Endothelial cell of umbilical vein (primary cell): ENCODE data around the gene TLR9. TPM values are rescaled to one million over a fixed set of nuclear protein-coding genes. Genes with fewer than 3 reads are reported as not detected.

Source experiments
- BruUV-seq: library from RNA; stranded (reverse); fragments of 400-500 nt; replicated peaks from 2 replicates; lab custom pipeline; 2021; lab: Mats Ljungman, UMichigan
- CTCF ChIA-PET: fragments of 300-600, 350-600 bp; sonication (Branson Sonifier 250); formaldehyde crosslinking; loops from one replicate; lab custom pipeline; 2021; ENCODE audit warnings: antibody characterized with exemption, inconsistent platforms; lab: Charles Lee
- POLR2A ChIA-PET: fragments of 300-600, 350-600 bp; sonication (Branson Sonifier 250); formaldehyde crosslinking; loops from one replicate; lab custom pipeline; 2021; ENCODE audit warnings: antibody characterized with exemption, inconsistent platforms; lab: Charles Lee
- DNase-seq: peaks from one replicate; pipeline ENCODE4 v3.0.0-alpha.2; 2011; ENCODE audit warnings: low read depth, low spot score
- FAIRE-seq: peaks from 2 replicates; lab custom pipeline; 2011; peaks lifted over from hg19 to GRCh38; lab: Jason Lieb, UNC
- H2AFZ ChIP-seq: 2 replicates; pipeline ENCODE4 v1.6.0; 2012; ENCODE audit warnings: low read depth, low read length, control low read depth, inconsistent platforms
- H3K27ac ChIP-seq: 2 replicates; pipeline ENCODE4 v1.5.1; 2011; ENCODE audit warnings: low read depth, mild to moderate bottlenecking, control low read depth, low read length, moderate library complexity; ENCODE audit not compliant: insufficient read depth
- H3K27me3 ChIP-seq, 2 experiments: 2 replicates each; pipeline versions ENCODE4 v1.6.0 to v1.6.1; 2011; ENCODE audit warnings: low read length in 2 of 2, mixed read lengths in 1 of 2; ENCODE audit not compliant: control insufficient read depth in 2 of 2, insufficient read depth in 2 of 2
- H3K36me3 ChIP-seq, 2 experiments: 2 replicates in 1 of 2; 3 replicates in 1 of 2; pipeline ENCODE4 v1.5.1; 2011; ENCODE audit warnings: low read length in 2 of 2, mild to moderate bottlenecking in 1 of 2, moderate library complexity in 1 of 2; ENCODE audit not compliant: control insufficient read depth in 2 of 2, insufficient read depth in 2 of 2; ENCODE audit errors: extremely low read depth in 1 of 2
- H3K4me1 ChIP-seq: 3 replicates; pipeline ENCODE4 v1.5.1; 2011; ENCODE audit warnings: mild to moderate bottlenecking, low read length; ENCODE audit not compliant: control insufficient read depth, insufficient read depth; ENCODE audit errors: extremely low read depth
- H3K4me2 ChIP-seq: 2 replicates; pipeline ENCODE4 v1.6.1; 2011; ENCODE audit warnings: low read length, control low read depth, mixed read lengths; ENCODE audit not compliant: insufficient read depth
- H3K4me3 ChIP-seq, 3 experiments: fragments of 200-600 bp in 1 of 3; sonication (generic), shearing (Covaris generic) in 1 of 3; replicated peaks in 1 of 3; 2 replicates each; pipeline ENCODE4 v1.5.1; 2011 to 2016; ENCODE audit warnings: control low read depth in 3 of 3, low read length in 3 of 3, mild to moderate bottlenecking in 2 of 3, inconsistent platforms in 1 of 3, low read depth in 1 of 3, moderate library complexity in 1 of 3; ENCODE audit not compliant: insufficient read depth in 1 of 3
- H3K79me2 ChIP-seq: 2 replicates; pipeline ENCODE4 v1.6.0; 2012; ENCODE audit warnings: low read length, inconsistent platforms; ENCODE audit not compliant: control insufficient read depth, insufficient read depth
- H3K9ac ChIP-seq: replicated peaks from 2 replicates; pipeline ENCODE3; 2011; ENCODE audit warnings: low read length, control low read depth; ENCODE audit not compliant: insufficient read depth; ENCODE audit errors: extremely low read depth
- H3K9me1 ChIP-seq: replicated peaks from 3 replicates; pipeline ENCODE4 v1.6.0; 2011; ENCODE audit warnings: mild to moderate bottlenecking, low read length; ENCODE audit not compliant: control insufficient read depth, insufficient read depth; ENCODE audit errors: extremely low read depth
- H3K9me3 ChIP-seq: replicated peaks from 2 replicates; pipeline ENCODE4 v1.5.1; 2012; ENCODE audit warnings: low read length, inconsistent platforms; ENCODE audit not compliant: control insufficient read depth, insufficient read depth
- H4K20me1 ChIP-seq: replicated peaks from 2 replicates; pipeline ENCODE3; 2011; ENCODE audit warnings: mild to moderate bottlenecking, low read length; ENCODE audit not compliant: control insufficient read depth, insufficient read depth; ENCODE audit errors: extremely low read depth
- EZH2 ChIP-seq: IDR thresholded peaks from 2 replicates; pipeline ENCODE4 v1.6.1; 2012; ENCODE audit warnings: borderline replicate concordance, low read depth, mild to moderate bottlenecking, moderate library complexity, low read length, inconsistent platforms; ENCODE audit not compliant: severe bottlenecking
- FOS ChIP-seq: IDR thresholded peaks from 2 replicates; pipeline ENCODE4 v1.6.1; 2011; ENCODE audit warnings: mild to moderate bottlenecking, low read length, moderate library complexity, borderline replicate concordance; ENCODE audit not compliant: insufficient read depth
- GATA2 ChIP-seq: IDR thresholded peaks from 2 replicates; pipeline ENCODE4 v1.7.0; 2011; ENCODE audit warnings: low read depth, mild to moderate bottlenecking, moderate library complexity, mixed read lengths, low read length; ENCODE audit not compliant: insufficient read length, insufficient read depth
- JUN ChIP-seq: IDR thresholded peaks from 2 replicates; pipeline ENCODE4 v1.6.1; 2011; ENCODE audit warnings: borderline replicate concordance, low read depth; ENCODE audit not compliant: insufficient read length, insufficient read depth
- MYC ChIP-seq: IDR thresholded peaks from one replicate; pipeline ENCODE4 v1.6.1; 2011; ENCODE audit warnings: mild to moderate bottlenecking, low read depth, low read length
- POLR2A ChIP-seq: IDR thresholded peaks from 2 replicates; pipeline ENCODE4 v1.6.1; 2012; ENCODE audit warnings: low read depth, mild to moderate bottlenecking, control low read depth, low read length
- POLR2AphosphoS5 ChIP-seq: IDR thresholded peaks from 2 replicates; pipeline ENCODE4 v1.6.1; 2012; ENCODE audit warnings: low read depth, mild to moderate bottlenecking, control low read depth, low read length, moderate library complexity; ENCODE audit not compliant: insufficient read depth
- dilution Hi-C: fragments of 300-500 bp; cut with MboI; formaldehyde crosslinking; loops from one replicate; pipeline ENCODE4 v1.15.0; 2019; ENCODE audit warnings: low sequenced_read_pairs; ENCODE audit not compliant: extremely low pct_ligation_motif_present
- intact Hi-C: fragments of 100-400 bp; cut with micrococcal nuclease; formaldehyde crosslinking; loops from one replicate; pipeline ENCODE4 v1.10.0; 2022
- microRNA counts: library from miRNA; unstranded; fragments of <30 nt; microRNA quantifications from one replicate; lab custom pipeline; 2016
- microRNA-seq: library from miRNA; unstranded; fragments of <30 nt; microRNA quantifications from one replicate; pipeline ENCODE4 v1.2.0, GENCODE V29; 2021; ENCODE audit warnings: borderline number of aligned reads, borderline replicate concordance
- polyA plus RNA-seq, 4 experiments: library from polyadenylated mRNA; depleted of rRNA in 3 of 4; stranded (reverse) in 3 of 4; unstranded in 1 of 4; fragments of >200 nt; gene quantifications; 2 replicates each; pipeline versions ENCODE4 v1.2.1 to v1.2.3, GENCODE V29; 2011 to 2012; ENCODE audit warnings: missing spikeins in 1 of 4
- small RNA-seq: library from RNA; depleted of rRNA; stranded (forward); fragments of <200 nt; gene quantifications from one replicate; pipeline ENCODE3, GENCODE V24; 2012; ENCODE audit warnings: low replicate concordance, low read depth; ENCODE audit not compliant: insufficient read depth, insufficient read length
- total RNA-seq: library from RNA; stranded (reverse); gene quantifications from 2 replicates; pipeline ENCODE4 v1.2.3, GENCODE V29; 2021
- TF ChIP-seq, protein P1 (sequence below), 2 donors: IDR thresholded peaks; 1 replicate in 1 of 2; 2 replicates in 1 of 2; pipeline ENCODE4 v1.5.1; 2011; ENCODE audit warnings: low read length in 2 of 2, mild to moderate bottlenecking in 2 of 2, moderate library complexity in 2 of 2, control low read depth in 1 of 2, inconsistent platforms in 1 of 2, low read depth in 1 of 2; ENCODE audit not compliant: insufficient read depth in 1 of 2; ENCODE audit errors: extremely low read depth in 1 of 2
- TF ChIP-seq, protein P2 (sequence below): IDR thresholded peaks from 2 replicates; pipeline ENCODE4 v1.6.1; 2011; ENCODE audit not compliant: insufficient read depth, insufficient read length

Gene TLR9
- total and polyA plus RNA-seq, 2 donors (not counting 3 experiments of a cell fraction or from before 2014, with no cell fraction given): not detected

DNA sequence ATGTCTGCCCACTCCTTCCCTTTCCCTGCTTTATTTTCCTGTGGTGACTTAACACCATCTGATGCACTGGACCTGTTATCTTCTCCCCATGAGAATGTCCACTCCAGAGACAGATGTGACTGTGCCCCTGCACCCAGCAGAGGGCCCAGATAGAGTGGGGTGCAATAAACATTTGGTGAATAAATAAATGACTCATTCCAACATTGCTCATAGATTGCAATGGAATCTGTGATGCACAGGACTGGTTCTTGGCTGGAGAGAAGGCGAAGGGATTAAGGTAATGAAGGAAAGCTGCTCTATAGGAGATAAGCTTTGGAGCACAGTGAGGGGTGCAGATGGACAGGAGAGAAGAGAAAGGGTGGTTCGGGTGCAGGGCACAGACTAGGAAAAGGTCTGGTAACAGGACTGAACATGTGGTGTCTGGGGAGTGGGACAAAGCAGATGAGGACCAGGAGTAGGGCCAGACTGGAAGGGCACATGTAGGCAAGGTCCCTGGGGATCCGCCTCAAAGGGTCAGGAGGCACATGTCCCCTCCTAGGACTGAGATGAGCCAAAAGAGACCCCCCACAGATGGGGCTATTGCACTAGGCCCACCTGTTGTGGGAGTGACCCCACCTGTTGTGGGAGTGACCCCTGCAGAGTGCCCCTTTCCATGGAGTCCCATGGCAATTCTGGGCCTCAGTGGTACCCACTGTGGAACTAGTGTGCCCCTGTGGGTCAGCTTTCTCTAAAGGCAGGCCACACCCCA is 53.8 kb downstream of the TLR9 start:
- POLR2A ChIA-PET: no interaction called here
- no peak overlapping the region for H2AFZ ChIP-seq
- no TSS peak for BruUV-seq
- dilution Hi-C loops: no loop called here
- no peaks in the 10 kb centered on the region for H3K9me3 ChIP-seq
- CTCF ChIA-PET: interaction anchor here (1.7 to 2.7 kb wide), 2 partner anchors 10 to 49 kb away, joined by 5 to 11 read pairs; no protein-coding TSS in a partner anchor
- H3K9ac ChIP-seq: no peak overlapping the region
- H3K36me3 ChIP-seq: no peaks in the 10 kb centered on the region
- H3K4me3 ChIP-seq: no peak overlapping the region
- H3K27ac ChIP-seq: no peak overlapping the region
- intact Hi-C loops: no loop called here
- no peaks in the 10 kb centered on the region for H3K9me1 ChIP-seq
- H3K4me2 ChIP-seq: no peak overlapping the region
- DNase-seq (no peak), FAIRE-seq (no peak)
- TF ChIP-seq GATA2 (no peak), EZH2 (no peak), POLR2A (no peak), POLR2AphosphoS5 (no peak), JUN (no peak), MYC (no peak), FOS (no peak)
- TF ChIP-seq, protein P1, sequence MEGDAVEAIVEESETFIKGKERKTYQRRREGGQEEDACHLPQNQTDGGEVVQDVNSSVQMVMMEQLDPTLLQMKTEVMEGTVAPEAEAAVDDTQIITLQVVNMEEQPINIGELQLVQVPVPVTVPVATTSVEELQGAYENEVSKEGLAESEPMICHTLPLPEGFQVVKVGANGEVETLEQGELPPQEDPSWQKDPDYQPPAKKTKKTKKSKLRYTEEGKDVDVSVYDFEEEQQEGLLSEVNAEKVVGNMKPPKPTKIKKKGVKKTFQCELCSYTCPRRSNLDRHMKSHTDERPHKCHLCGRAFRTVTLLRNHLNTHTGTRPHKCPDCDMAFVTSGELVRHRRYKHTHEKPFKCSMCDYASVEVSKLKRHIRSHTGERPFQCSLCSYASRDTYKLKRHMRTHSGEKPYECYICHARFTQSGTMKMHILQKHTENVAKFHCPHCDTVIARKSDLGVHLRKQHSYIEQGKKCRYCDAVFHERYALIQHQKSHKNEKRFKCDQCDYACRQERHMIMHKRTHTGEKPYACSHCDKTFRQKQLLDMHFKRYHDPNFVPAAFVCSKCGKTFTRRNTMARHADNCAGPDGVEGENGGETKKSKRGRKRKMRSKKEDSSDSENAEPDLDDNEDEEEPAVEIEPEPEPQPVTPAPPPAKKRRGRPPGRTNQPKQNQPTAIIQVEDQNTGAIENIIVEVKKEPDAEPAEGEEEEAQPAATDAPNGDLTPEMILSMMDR (IDR thresholded peaks at IDR 0.05; ENCODE audit: extremely low read depth in 1 of 2, insufficient read depth in 1 of 2, low read depth in 1 of 2, low read length in 2 of 2): no peak
- TF ChIP-seq, protein P2, sequence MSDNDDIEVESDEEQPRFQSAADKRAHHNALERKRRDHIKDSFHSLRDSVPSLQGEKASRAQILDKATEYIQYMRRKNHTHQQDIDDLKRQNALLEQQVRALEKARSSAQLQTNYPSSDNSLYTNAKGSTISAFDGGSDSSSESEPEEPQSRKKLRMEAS: no peak
- H3K79me2 ChIP-seq: no peaks in the 10 kb centered on the region
- no peaks in the 10 kb centered on the region for H3K4me1 ChIP-seq
- no peaks in the 10 kb centered on the region for H3K27me3 ChIP-seq
- no peaks in the 10 kb centered on the region for H4K20me1 ChIP-seq

MicroRNAs encoded within 50 kb of the gene (microRNA counts, 767-probe panel; counts per million panel counts)
- 19,402 counts per million, percentile 99 among the panel's probes with 10 or more counts for microRNA hsa-let-7g-5p (lab: Ali Mortazavi, UCI)

Small RNA genes within 50 kb of the gene (microRNA-seq; reads per million reads assigned to microRNA genes)
- gene MIRLET7G: 33,009 reads per million, percentile 99 among the genes with 10 or more reads in this experiment

Small RNA genes within 50 kb of the gene (small RNA-seq; reads per million reads assigned to genes)
- 3,723 reads per million, percentile 100 among the genes with 10 or more reads in this experiment for gene MIRLET7G

Other genes with a start within 250 kb of the TLR9 start
- gene ACY1, start 242.1 kb downstream of the TLR9 start, total RNA-seq: 12.3 and 13.4 TPM in 2 replicates
- 32.9 and 41.2 TPM in 2 replicates for gene ACY1, start 242.1 kb downstream of the TLR9 start, polyA plus RNA-seq
- 1,127 and 1,236 TPM in 2 replicates for gene RPL29, start 229.8 kb downstream of the TLR9 start, total RNA-seq
- gene RPL29, start 229.8 kb downstream of the TLR9 start, polyA plus RNA-seq: 2,177 and 2,233 TPM in 2 replicates
- 29.2 and 30.5 TPM in 2 replicates for gene DUSP7, start 169.1 kb downstream of the TLR9 start, total RNA-seq
- gene DUSP7, start 169.1 kb downstream of the TLR9 start, polyA plus RNA-seq: 37.7 and 38.7 TPM in 2 replicates
- 16.7 and 19.4 TPM in 2 replicates for gene POC1A, start 71.2 kb downstream of the TLR9 start, total RNA-seq
- gene POC1A, start 71.2 kb downstream of the TLR9 start, polyA plus RNA-seq: 14.8 and 14.9 TPM in 2 replicates
- gene ALAS1, start 27.5 kb downstream of the TLR9 start, total RNA-seq: 45.1 and 48.1 TPM in 2 replicates
- 72.1 and 76.5 TPM in 2 replicates for gene ALAS1, start 27.5 kb downstream of the TLR9 start, polyA plus RNA-seq
- gene TWF2, start 13.5 kb upstream of the TLR9 start, total RNA-seq: 82.6 and 82.9 TPM in 2 replicates
- gene TWF2, start 13.5 kb upstream of the TLR9 start, polyA plus RNA-seq: 134 and 156 TPM in 2 replicates
- gene PPM1M, start 20.1 kb upstream of the TLR9 start, total RNA-seq: 13.0 and 13.7 TPM in 2 replicates
- 17.5 and 19.4 TPM in 2 replicates for gene PPM1M, start 20.1 kb upstream of the TLR9 start, polyA plus RNA-seq
- gene WDR82, start 53.0 kb upstream of the TLR9 start, total RNA-seq: 71.3 and 71.8 TPM in 2 replicates
- gene WDR82, start 53.0 kb upstream of the TLR9 start, polyA plus RNA-seq: 30.7 and 39.9 TPM in 2 replicates
- gene GLYCTK, start 62.2 kb upstream of the TLR9 start, total RNA-seq: 20.9 and 24.1 TPM in 2 replicates
- gene GLYCTK, start 62.2 kb upstream of the TLR9 start, polyA plus RNA-seq: 35.4 and 43.6 TPM in 2 replicates
- 5.0 and 5.8 TPM in 2 replicates for gene DNAH1, start 90.7 kb upstream of the TLR9 start, total RNA-seq
- gene DNAH1, start 90.7 kb upstream of the TLR9 start, polyA plus RNA-seq: 6.0 and 7.4 TPM in 2 replicates
- gene BAP1, start 184.4 kb upstream of the TLR9 start, total RNA-seq: 90.4 and 91.0 TPM in 2 replicates
- 82.5 and 89.6 TPM in 2 replicates for gene BAP1, start 184.4 kb upstream of the TLR9 start, polyA plus RNA-seq
- gene PHF7, start 185.0 kb upstream of the TLR9 start, total RNA-seq: 6.5 and 7.8 TPM in 2 replicates
- gene PHF7, start 185.0 kb upstream of the TLR9 start, polyA plus RNA-seq: 3.0 and 4.6 TPM in 2 replicates
- gene SEMA3G, start 219.5 kb upstream of the TLR9 start, total RNA-seq: 22.6 and 24.6 TPM in 2 replicates
- 27.9 and 34.0 TPM in 2 replicates for gene SEMA3G, start 219.5 kb upstream of the TLR9 start, polyA plus RNA-seq
- not detected in 2 replicates for gene TNNC1, start 228.4 kb upstream of the TLR9 start, total RNA-seq
- gene TNNC1, start 228.4 kb upstream of the TLR9 start, polyA plus RNA-seq: 0.12 TPM in 1 of 2 replicates, not detected in the other
- gene NISCH, start 230.0 kb upstream of the TLR9 start, total RNA-seq: 153 and 156 TPM in 2 replicates
- 178 and 196 TPM in 2 replicates for gene NISCH, start 230.0 kb upstream of the TLR9 start, polyA plus RNA-seq